HCT116 (cell line): ENCODE results near the gene SFTPD. TPM values are rescaled to one million over a fixed set of nuclear protein-coding genes. Genes with fewer than 3 reads are reported as not detected.

Experiments
- ATAC-seq: fragments of 200-7000 bp; cut with Tn5 transposase; 2 replicates; pipeline ENCODE4 v1.9.1; 2020; ENCODE audit warnings: mild to moderate bottlenecking, moderate library complexity
- BruUV-seq: library from RNA; stranded (reverse); fragments of 400-500 nt; replicated peaks from 2 replicates; lab custom pipeline; 2021; lab: Mats Ljungman, UMichigan
- CTCF ChIA-PET: fragments of 300-600 bp; sonication (Branson Sonifier 250); formaldehyde crosslinking; loops from one replicate; lab custom pipeline; 2021; ENCODE audit warnings: antibody characterized with exemption; lab: Charles Lee
- POLR2A ChIA-PET: fragments of 300-600, 350-600 bp; sonication (Branson Sonifier 250); formaldehyde crosslinking; loops from one replicate; lab custom pipeline; 2021; ENCODE audit warnings: antibody characterized with exemption; lab: Charles Lee
- RAD21 ChIA-PET, 2 experiments: fragments of 300-600 bp; sonication (Branson Sonifier 250); formaldehyde crosslinking; loops; one replicate each; lab custom pipeline; 2023; ENCODE audit warnings: low total read pairs in 2 of 2; ENCODE audit not compliant: uncharacterized antibody in 2 of 2, unreplicated experiment in 2 of 2, low non-redundant PET in 1 of 2; lab: Charles Lee
- DNase-seq: peaks from one replicate; pipeline ENCODE4 v3.0.0-alpha.2; 2010; ENCODE audit warnings: low read depth, low spot score
- H2AFZ ChIP-seq: fragments of 200-600 bp; shearing (Covaris generic), sonication (generic); 2 replicates; pipeline ENCODE4 v1.6.1; 2017; ENCODE audit warnings: low read depth, mixed run types, mixed read lengths, antibody characterized with exemption, low read length; ENCODE audit not compliant: poor library complexity, severe bottlenecking
- H3K27ac ChIP-seq: 2 replicates; pipeline ENCODE4 v1.5.1; 2012; ENCODE audit warnings: low read depth, low read length
- H3K27me3 ChIP-seq: fragments of 200-600 bp; sonication (generic); 2 replicates; pipeline ENCODE4 v1.6.1; 2016; ENCODE audit warnings: mixed run types, low read length, mixed read lengths; ENCODE audit not compliant: insufficient read depth
- H3K36me3 ChIP-seq, 2 experiments: fragments of 200-500 bp in 1 of 2; fragments of 200-600 bp in 1 of 2; sonication (Bioruptor generic) in 1 of 2; sonication (generic) in 1 of 2; 2 replicates each; pipeline versions ENCODE4 v1.5.1 to v1.6.1; 2014 to 2016; ENCODE audit warnings: low read length in 2 of 2, inconsistent platforms in 1 of 2, mixed read lengths in 1 of 2, mixed run types in 1 of 2; ENCODE audit not compliant: insufficient read depth in 2 of 2, control insufficient read depth in 1 of 2
- H3K4me1 ChIP-seq, 2 experiments: fragments of 200-600 bp in 1 of 2; sonication (generic) in 1 of 2; 2 replicates each; pipeline versions ENCODE4 v1.5.1 to v1.6.1; 2012 to 2017; ENCODE audit warnings: low read length in 2 of 2, inconsistent platforms in 1 of 2, mild to moderate bottlenecking in 1 of 2, mixed read lengths in 1 of 2, mixed run types in 1 of 2, moderate library complexity in 1 of 2; ENCODE audit not compliant: insufficient read depth in 2 of 2, control insufficient read depth in 1 of 2
- H3K4me2 ChIP-seq: fragments of 200-600 bp; sonication (generic); 2 replicates; pipeline ENCODE4 v1.6.1; 2017; ENCODE audit warnings: mixed run types, low read length, mixed read lengths
- H3K4me3 ChIP-seq, 2 experiments: fragments of 200-600 bp in 1 of 2; sonication (generic) in 1 of 2; replicated peaks in 1 of 2; 2 replicates each; pipeline ENCODE4 v1.5.1; 2011 to 2016; ENCODE audit warnings: low read length in 2 of 2, control low read depth in 1 of 2, low read depth in 1 of 2, mild to moderate bottlenecking in 1 of 2, mixed read lengths in 1 of 2, mixed run types in 1 of 2
- H3K79me2 ChIP-seq: fragments of 200-600 bp; sonication (generic); 2 replicates; pipeline ENCODE4 v1.6.1; 2017; ENCODE audit warnings: mild to moderate bottlenecking, mixed run types, low read length, moderate library complexity, mixed read lengths; ENCODE audit not compliant: insufficient read depth
- H3K9ac ChIP-seq: fragments of 200-600 bp; sonication (generic); 2 replicates; pipeline ENCODE4 v1.6.1; 2016; ENCODE audit warnings: low read length, mixed read lengths
- H3K9me2 ChIP-seq: fragments of 200-600 bp; sonication (generic), shearing (Covaris generic); 2 replicates; pipeline ENCODE4 v1.6.1; 2017; ENCODE audit warnings: mixed run types, mild to moderate bottlenecking, moderate library complexity; ENCODE audit not compliant: insufficient read depth
- H3K9me3 ChIP-seq, 2 experiments: fragments of 200-500 bp in 1 of 2; fragments of 200-600 bp in 1 of 2; sonication (Bioruptor generic) in 1 of 2; sonication (generic) in 1 of 2; 2 replicates each; pipeline ENCODE4 v1.6.1; 2014 to 2017; ENCODE audit warnings: low read length in 2 of 2, mixed read lengths in 2 of 2, inconsistent platforms in 1 of 2, low read depth in 1 of 2, mild to moderate bottlenecking in 1 of 2, mixed run types in 1 of 2, moderate library complexity in 1 of 2; ENCODE audit not compliant: control insufficient read depth in 1 of 2, insufficient read depth in 1 of 2
- H4K20me1 ChIP-seq: fragments of 200-600 bp; sonication (generic), shearing (Covaris generic); 2 replicates; pipeline ENCODE4 v1.6.1; 2017; ENCODE audit warnings: mixed run types, mild to moderate bottlenecking, moderate library complexity; ENCODE audit not compliant: insufficient read depth
- ATF3 ChIP-seq: IDR thresholded peaks from 2 replicates; pipeline ENCODE4 v1.6.1; 2012
- CBX3 ChIP-seq: IDR thresholded peaks from 2 replicates; pipeline ENCODE4 v1.6.1; 2012; ENCODE audit warnings: low read depth
- EGR1 ChIP-seq: IDR thresholded peaks from 2 replicates; pipeline ENCODE4 v1.6.1; 2012; ENCODE audit warnings: low read depth
- ELF1 ChIP-seq: IDR thresholded peaks from 2 replicates; pipeline ENCODE4 v1.6.1; 2012; ENCODE audit warnings: low read depth, borderline replicate concordance
- EZH2 ChIP-seq: fragments of 200-600 bp; sonication (generic); IDR thresholded peaks from 2 replicates; pipeline ENCODE4 v1.6.1; 2017; ENCODE audit warnings: antibody characterized with exemption, mixed run types
- MAX ChIP-seq: IDR thresholded peaks from 2 replicates; pipeline ENCODE4 v1.6.1; 2012
- POLR2A ChIP-seq: IDR thresholded peaks from 2 replicates; pipeline ENCODE4 v1.7.0; 2011; ENCODE audit warnings: borderline replicate concordance; ENCODE audit not compliant: insufficient read depth, insufficient read length; ENCODE audit errors: extremely low read depth
- POLR2AphosphoS5 ChIP-seq: IDR thresholded peaks from 2 replicates; pipeline ENCODE4 v1.6.1; 2011; ENCODE audit warnings: mild to moderate bottlenecking, low read depth, low read length, moderate library complexity
- RAD21 ChIP-seq: IDR thresholded peaks from 2 replicates; pipeline ENCODE4 v1.6.1; 2012; ENCODE audit warnings: low read depth, mild to moderate bottlenecking
- SIN3A ChIP-seq: IDR thresholded peaks from 2 replicates; pipeline ENCODE4 v1.6.1; 2012; ENCODE audit warnings: low read depth
- SP1 ChIP-seq: IDR thresholded peaks from 2 replicates; pipeline ENCODE4 v1.6.1; 2012; ENCODE audit warnings: low read depth
- SRF ChIP-seq: IDR thresholded peaks from 2 replicates; pipeline ENCODE4 v1.6.1; 2012; ENCODE audit warnings: low read depth
- ZFX ChIP-seq: fragments of 450-650 bp; IDR thresholded peaks from 2 replicates; pipeline ENCODE4 v1.6.1; 2017
- intact Hi-C: fragments of 100-400 bp; cut with micrococcal nuclease; formaldehyde crosslinking; loops from 2 replicates; pipeline ENCODE4 v1.10.0; 2022
- total RNA-seq: library from RNA; stranded (reverse); gene quantifications from one replicate; pipeline ENCODE4 v1.2.1, GENCODE V29; 2021; ENCODE audit not compliant: unreplicated experiment
- TF ChIP-seq, protein P1 (sequence below): IDR thresholded peaks from 2 replicates; pipeline ENCODE4 v1.6.1; 2011; ENCODE audit warnings: mild to moderate bottlenecking, low read length, moderate library complexity; ENCODE audit not compliant: insufficient replicate concordance; ENCODE audit errors: extremely low read depth
- TF ChIP-seq, protein P2 (sequence below): IDR thresholded peaks from 2 replicates; pipeline ENCODE4 v1.6.1; 2012; ENCODE audit warnings: low read depth

SFTPD gene
- total RNA-seq, 1 experiment from 2014 or later = 0.66 TPM

- no peaks in the 10 kb centered on the region for H3K9me3 ChIP-seq
- H3K4me3 ChIP-seq = no peak overlapping the region
- BruUV-seq = no TSS peak
- ATAC-seq = no peak
- H3K4me1 ChIP-seq = no peaks in the 10 kb centered on the region
- RAD21 ChIA-PET = no interaction called here
- intact Hi-C loops = no loop called here
- no peak overlapping the region for H3K4me2 ChIP-seq
- CTCF ChIA-PET = no interaction called here
- H3K9ac ChIP-seq = no peak overlapping the region
- no peaks in the 10 kb centered on the region for H3K79me2 ChIP-seq
- no peak overlapping the region for H2AFZ ChIP-seq
- TF ChIP-seq, protein P1, sequence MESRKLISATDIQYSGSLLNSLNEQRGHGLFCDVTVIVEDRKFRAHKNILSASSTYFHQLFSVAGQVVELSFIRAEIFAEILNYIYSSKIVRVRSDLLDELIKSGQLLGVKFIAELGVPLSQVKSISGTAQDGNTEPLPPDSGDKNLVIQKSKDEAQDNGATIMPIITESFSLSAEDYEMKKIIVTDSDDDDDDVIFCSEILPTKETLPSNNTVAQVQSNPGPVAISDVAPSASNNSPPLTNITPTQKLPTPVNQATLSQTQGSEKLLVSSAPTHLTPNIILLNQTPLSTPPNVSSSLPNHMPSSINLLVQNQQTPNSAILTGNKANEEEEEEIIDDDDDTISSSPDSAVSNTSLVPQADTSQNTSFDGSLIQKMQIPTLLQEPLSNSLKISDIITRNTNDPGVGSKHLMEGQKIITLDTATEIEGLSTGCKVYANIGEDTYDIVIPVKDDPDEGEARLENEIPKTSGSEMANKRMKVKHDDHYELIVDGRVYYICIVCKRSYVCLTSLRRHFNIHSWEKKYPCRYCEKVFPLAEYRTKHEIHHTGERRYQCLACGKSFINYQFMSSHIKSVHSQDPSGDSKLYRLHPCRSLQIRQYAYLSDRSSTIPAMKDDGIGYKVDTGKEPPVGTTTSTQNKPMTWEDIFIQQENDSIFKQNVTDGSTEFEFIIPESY = no peak
- TF ChIP-seq MAX (no peak), POLR2AphosphoS5 (no peak), POLR2A (no peak), SIN3A (no peak), ZFX (no peak), ELF1 (no peak), CBX3 (no peak)
- no peaks in the 10 kb centered on the region for H3K27me3 ChIP-seq
- H4K20me1 ChIP-seq = no peaks in the 10 kb centered on the region
- H3K27ac ChIP-seq = no peak overlapping the region
- DNase-seq = no peak
- no peaks in the 10 kb centered on the region for H3K36me3 ChIP-seq
- POLR2A ChIA-PET = no interaction called here
- H3K9me2 ChIP-seq = no peaks in the 10 kb centered on the region
Observed at GRCh38 chr10:79923669-79924068, 25.2 kb downstream of the SFTPD start.

- Histone ChIP-seq H2AFZ (no peak overlapping the region), H3K36me3 (no peaks in the 10 kb centered on the region), H3K9me2 (no peaks in the 10 kb centered on the region), H3K4me1 (no peaks in the 10 kb centered on the region), H3K27me3 (no peaks in the 10 kb centered on the region), H3K27ac (no peak overlapping the region), H3K4me3 (no peak overlapping the region), H3K79me2 (no peaks in the 10 kb centered on the region), H4K20me1 (no peaks in the 10 kb centered on the region), H3K9me3 (no peaks in the 10 kb centered on the region), H3K4me2 (no peak overlapping the region), H3K9ac (no peak overlapping the region)
- intact Hi-C loops = no loop called here
- CTCF ChIA-PET = no interaction called here
- no peak for DNase-seq
- POLR2A ChIA-PET = no interaction called here
- ATAC-seq = no peak
- no TSS peak for BruUV-seq
- RAD21 ChIA-PET = no interaction called here
- TF ChIP-seq, protein P2, sequence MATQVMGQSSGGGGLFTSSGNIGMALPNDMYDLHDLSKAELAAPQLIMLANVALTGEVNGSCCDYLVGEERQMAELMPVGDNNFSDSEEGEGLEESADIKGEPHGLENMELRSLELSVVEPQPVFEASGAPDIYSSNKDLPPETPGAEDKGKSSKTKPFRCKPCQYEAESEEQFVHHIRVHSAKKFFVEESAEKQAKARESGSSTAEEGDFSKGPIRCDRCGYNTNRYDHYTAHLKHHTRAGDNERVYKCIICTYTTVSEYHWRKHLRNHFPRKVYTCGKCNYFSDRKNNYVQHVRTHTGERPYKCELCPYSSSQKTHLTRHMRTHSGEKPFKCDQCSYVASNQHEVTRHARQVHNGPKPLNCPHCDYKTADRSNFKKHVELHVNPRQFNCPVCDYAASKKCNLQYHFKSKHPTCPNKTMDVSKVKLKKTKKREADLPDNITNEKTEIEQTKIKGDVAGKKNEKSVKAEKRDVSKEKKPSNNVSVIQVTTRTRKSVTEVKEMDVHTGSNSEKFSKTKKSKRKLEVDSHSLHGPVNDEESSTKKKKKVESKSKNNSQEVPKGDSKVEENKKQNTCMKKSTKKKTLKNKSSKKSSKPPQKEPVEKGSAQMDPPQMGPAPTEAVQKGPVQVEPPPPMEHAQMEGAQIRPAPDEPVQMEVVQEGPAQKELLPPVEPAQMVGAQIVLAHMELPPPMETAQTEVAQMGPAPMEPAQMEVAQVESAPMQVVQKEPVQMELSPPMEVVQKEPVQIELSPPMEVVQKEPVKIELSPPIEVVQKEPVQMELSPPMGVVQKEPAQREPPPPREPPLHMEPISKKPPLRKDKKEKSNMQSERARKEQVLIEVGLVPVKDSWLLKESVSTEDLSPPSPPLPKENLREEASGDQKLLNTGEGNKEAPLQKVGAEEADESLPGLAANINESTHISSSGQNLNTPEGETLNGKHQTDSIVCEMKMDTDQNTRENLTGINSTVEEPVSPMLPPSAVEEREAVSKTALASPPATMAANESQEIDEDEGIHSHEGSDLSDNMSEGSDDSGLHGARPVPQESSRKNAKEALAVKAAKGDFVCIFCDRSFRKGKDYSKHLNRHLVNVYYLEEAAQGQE = no peak
- TF ChIP-seq MAX (no peak), RAD21 (no peak), SRF (no peak), ATF3 (no peak), SP1 (no peak), EGR1 (no peak), EZH2 (no peak)
Observed at GRCh38 chr10:79923145-79923544, 25.8 kb downstream of the SFTPD start.
